ENCODE data around the gene FMNL2.
A peak's percentile ranks its signal among the peaks of the same experiment; 100 is the strongest.

Gene FMNL2

DNA sequence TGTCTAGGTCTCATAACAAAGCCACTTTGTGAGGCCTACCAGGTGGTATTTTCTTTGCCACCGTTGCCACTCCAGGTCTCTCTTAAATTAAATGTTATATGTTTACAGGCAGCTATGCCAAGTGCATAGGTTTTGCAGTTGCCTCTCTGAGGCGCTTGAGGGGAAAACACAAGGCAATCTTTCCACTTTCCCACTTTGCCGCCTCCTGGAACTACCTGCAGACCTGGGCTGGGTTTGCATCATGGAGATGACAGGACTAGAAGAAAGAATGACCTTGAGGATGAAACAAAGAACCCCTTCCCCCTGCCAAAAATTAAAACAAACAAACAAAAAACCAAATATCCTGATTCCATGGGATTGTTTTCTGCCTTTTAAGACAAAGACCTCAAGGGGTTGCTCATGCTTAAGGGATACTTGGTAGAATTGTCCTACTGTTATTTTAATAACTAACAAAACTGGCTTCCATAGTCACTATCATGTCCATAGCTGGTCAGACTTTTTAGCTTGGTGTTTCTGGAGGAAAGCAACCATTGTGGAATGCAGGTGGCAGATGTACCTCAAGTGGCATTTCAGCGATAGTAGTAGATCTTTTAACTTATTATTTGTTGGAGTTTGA, 222.4 kb downstream of the FMNL2 start:
- in situ Hi-C loops (cut with HindIII; ENCODE audit: low sequenced_read_pairs): no loop called here
- TF ChIP-seq, protein P1, sequence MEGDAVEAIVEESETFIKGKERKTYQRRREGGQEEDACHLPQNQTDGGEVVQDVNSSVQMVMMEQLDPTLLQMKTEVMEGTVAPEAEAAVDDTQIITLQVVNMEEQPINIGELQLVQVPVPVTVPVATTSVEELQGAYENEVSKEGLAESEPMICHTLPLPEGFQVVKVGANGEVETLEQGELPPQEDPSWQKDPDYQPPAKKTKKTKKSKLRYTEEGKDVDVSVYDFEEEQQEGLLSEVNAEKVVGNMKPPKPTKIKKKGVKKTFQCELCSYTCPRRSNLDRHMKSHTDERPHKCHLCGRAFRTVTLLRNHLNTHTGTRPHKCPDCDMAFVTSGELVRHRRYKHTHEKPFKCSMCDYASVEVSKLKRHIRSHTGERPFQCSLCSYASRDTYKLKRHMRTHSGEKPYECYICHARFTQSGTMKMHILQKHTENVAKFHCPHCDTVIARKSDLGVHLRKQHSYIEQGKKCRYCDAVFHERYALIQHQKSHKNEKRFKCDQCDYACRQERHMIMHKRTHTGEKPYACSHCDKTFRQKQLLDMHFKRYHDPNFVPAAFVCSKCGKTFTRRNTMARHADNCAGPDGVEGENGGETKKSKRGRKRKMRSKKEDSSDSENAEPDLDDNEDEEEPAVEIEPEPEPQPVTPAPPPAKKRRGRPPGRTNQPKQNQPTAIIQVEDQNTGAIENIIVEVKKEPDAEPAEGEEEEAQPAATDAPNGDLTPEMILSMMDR (IDR thresholded peaks at IDR 0.05; ENCODE audit: low read depth, low read length, missing control alignments): peak; percentile 4
- no peak overlapping the region for H3K4me3 ChIP-seq (ENCODE audit: low read depth, low read length)
- DNase-seq (ENCODE audit: low read depth): no peak

DNA sequence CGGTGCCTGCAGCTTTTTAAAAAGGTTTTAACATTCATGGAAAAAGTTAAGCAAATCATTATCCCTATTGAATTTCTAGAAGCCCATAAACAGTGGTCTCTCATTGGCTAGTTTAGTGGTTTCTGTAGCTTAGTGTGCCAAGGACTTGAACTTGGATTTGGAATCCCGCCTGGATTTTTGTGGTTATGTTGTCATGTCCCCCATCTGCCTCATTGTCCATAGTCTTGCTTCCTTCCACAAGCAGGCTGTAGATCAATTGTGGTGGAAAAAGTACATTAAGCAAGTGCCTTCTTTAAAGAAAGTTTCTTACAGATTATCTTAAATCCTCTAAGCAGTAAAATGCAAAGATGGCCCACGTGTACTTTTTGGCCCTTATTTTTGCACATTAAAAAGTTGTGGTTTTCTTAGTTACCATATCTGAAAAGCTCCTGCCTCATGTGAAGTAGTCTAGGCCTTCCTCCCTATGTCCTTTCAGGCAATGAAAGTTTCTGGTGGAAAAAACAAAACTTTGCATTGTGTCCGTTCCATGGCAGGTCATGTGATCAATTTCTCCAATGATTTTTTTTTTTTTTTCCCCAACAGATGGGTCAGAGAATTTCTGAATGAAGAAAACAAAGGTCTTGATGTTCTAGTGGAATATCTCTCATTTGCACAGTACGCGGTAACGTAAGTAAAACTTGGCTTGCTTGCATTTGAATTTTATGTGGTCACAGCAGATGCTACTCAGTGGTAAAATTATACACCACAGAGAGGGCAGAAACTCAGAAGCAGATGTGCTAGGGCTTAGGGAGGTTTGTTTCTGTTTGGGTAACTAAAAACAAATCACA, 223.4 kb downstream of the FMNL2 start:
- in situ Hi-C loops (cut with HindIII; ENCODE audit: low sequenced_read_pairs): no loop called here
- DNase-seq (ENCODE audit: low read depth): peak; percentile 97
- TF ChIP-seq, protein P1 (IDR thresholded peaks at IDR 0.05; ENCODE audit: low read depth, low read length, missing control alignments): no peak

DNA sequence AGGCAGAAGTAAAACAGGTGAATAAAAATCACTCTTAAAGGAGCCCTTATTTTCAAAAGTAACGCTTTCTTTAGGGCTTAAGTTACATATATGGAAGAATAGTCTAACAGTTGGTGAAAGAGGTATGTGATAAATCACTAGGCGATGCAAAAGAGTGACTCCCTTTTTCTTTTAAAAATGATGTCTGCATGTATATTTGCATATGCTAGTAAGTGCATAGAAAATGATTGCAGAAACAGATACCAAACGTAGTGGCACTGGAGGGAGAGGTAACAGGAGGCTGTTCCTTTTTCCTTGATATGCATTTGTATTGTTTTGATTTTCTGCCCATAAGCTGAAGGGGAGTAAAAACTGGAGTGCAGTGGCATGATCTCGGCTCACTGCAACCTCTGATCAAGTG, 224.0 kb downstream of the FMNL2 start:
- TF ChIP-seq, protein P1 (IDR thresholded peaks at IDR 0.05; ENCODE audit: low read depth, low read length, missing control alignments): no peak

More for the DNA sequence above, 223.4 kb downstream of the FMNL2 start:
- H3K4me3 ChIP-seq (ENCODE audit: low read depth, low read length): no peak overlapping the region

DNA sequence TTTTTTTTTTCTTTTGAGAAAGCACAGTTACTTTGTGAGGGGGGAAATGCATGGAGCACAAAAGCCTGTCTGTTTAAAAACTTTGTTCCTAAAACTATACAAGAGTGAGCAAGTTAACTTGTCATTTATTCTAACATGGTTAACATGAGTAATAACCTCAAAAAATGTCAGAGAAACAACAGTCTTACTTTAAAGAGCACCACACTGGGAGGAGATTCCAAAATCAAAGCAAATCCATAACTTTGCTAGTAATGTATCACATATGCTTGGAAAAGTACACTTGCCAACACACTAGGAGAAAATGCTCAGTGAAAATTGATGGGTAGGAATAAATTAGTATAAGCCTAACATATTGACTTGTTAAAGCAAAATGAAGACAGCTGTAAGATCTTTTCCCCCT, 225.2 kb downstream of the FMNL2 start:
- in situ Hi-C loops (cut with HindIII; ENCODE audit: low sequenced_read_pairs): no loop called here

More for the DNA sequence above, 224.0 kb downstream of the FMNL2 start:
- DNase-seq (ENCODE audit: low read depth): no peak
- in situ Hi-C loops (cut with HindIII; ENCODE audit: low sequenced_read_pairs): no loop called here
- no peak overlapping the region for H3K4me3 ChIP-seq (ENCODE audit: low read depth, low read length)

DNA sequence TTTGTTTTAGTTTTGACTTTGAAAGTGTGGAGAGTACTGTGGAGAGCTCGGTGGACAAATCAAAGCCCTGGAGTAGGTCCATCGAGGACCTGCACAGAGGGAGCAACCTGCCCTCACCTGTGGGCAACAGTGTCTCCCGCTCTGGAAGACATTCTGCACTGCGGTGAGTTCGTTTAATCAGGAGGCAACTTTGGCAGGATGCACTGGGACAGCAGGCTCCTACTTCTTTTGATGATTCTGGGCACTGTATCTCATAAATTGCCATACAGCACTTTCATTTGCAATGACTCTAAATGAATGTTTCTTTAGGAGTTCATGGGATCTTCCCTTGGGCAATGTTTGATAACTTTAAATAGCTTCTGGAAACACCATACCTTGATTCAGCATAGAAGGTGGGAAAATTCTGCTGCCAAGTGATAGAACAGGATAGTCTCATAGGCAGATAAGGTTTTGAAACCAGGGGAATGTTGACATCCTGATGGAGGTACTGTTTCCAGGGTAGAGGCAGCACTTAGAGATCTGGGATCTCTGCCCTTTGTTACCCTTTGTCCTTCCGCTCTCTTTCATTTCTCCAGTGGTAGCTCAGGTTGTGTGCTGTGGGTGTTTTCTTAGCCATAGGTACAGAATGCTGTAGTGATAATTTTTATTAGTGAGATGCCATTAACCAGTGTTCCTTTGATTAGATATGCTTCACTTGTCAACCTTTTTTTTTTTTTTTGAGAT, 226.1 kb downstream of the FMNL2 start:
- DNase-seq (ENCODE audit: low read depth): no peak
- in situ Hi-C loops (cut with HindIII; ENCODE audit: low sequenced_read_pairs): no loop called here
- TF ChIP-seq, protein P1 (IDR thresholded peaks at IDR 0.05; ENCODE audit: low read depth, low read length, missing control alignments): no peak
- H3K4me3 ChIP-seq (ENCODE audit: low read depth, low read length): no peak overlapping the region

More for the DNA sequence above, 225.2 kb downstream of the FMNL2 start:
- TF ChIP-seq, protein P1 (IDR thresholded peaks at IDR 0.05; ENCODE audit: low read depth, low read length, missing control alignments): no peak
- H3K4me3 ChIP-seq (ENCODE audit: low read depth, low read length): no peak overlapping the region
- no peak for DNase-seq (ENCODE audit: low read depth)

DNA sequence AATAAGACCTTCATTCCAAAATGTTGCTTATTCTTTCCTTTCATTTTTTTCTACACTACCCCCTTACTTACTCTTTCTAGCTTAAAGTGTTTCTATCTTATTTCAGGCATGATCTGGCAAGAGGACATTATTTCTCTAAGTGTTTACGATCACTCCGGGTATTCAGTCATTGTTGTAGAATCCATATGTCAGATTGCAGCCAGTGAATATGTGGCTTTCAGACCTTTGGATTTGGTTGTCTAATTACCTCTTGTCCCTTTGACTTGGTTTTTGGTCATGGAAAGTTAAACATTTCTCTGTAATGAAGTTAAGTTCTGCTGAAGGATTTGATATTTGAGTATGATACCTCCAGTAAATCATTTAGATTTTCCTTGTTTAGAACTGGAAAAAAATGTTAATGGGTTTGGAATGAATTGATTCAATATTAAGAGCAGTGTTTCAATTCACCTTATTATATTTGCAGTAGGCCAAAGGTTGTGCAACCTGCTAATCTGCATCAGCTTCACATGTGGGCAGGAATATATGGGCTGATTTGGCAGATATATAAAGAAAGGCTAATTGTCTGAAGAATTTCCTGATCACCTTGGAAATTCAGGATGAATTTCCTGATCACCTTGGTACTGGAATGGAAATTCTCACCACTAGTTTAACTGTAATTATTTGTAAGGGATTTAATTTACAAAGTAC, 227.4 kb downstream of the FMNL2 start:
- TF ChIP-seq, protein P1 (IDR thresholded peaks at IDR 0.05; ENCODE audit: low read depth, low read length, missing control alignments): no peak
- DNase-seq (ENCODE audit: low read depth): no peak
- in situ Hi-C loops (cut with HindIII; ENCODE audit: low sequenced_read_pairs): no loop called here
- no peak overlapping the region for H3K4me3 ChIP-seq (ENCODE audit: low read depth, low read length)
